ENCODE results near the gene EMP3. TPM values are rescaled to one million over a fixed set of nuclear protein-coding genes. Genes with fewer than 3 reads are reported as not detected.
A peak's percentile ranks its signal among the peaks of the same experiment; 100 is the strongest.

EMP3 gene
- total and polyA plus RNA-seq, 2 of the 4 experiments (the other 2 are of a cell fraction), result 147 to 632 TPM

GRCh38 chr19:48295458-48295857 lies 29.9 kb upstream of the EMP3 start:
- dilution Hi-C loops (cut with HindIII; ENCODE audit: low sequenced_read_pairs, unreplicated experiment) (no loop called here), in situ Hi-C loops (cut with MboI; ENCODE audit: low sequenced_read_pairs) (no loop called here), intact Hi-C loops (cut with micrococcal nuclease) (no loop called here)
- ChIA-PET CTCF (interaction anchor here (0.6 kb wide), 1 partner anchor 29 kb away, joined by 7 read pairs; no protein-coding TSS in a partner anchor), POLR2A (ENCODE audit: unreplicated experiment) (no interaction called here)
- H3K4me1 ChIP-seq (ENCODE audit: control insufficient read depth, insufficient read depth, low read length), result peaks cover 3% of the 10 kb centered on the region
- no peak overlapping the region for H2BK15ac ChIP-seq (ENCODE audit: low read depth, low read length)
- no peaks in the 10 kb centered on the region for H3K36me3 ChIP-seq (ENCODE audit: control insufficient read depth, insufficient read depth, low read length)
- H3K18ac ChIP-seq (ENCODE audit: low read depth, low read length), result no peak overlapping the region
- no peak overlapping the region for H2AK5ac ChIP-seq (ENCODE audit: low read depth, low read length)
- H3K23ac ChIP-seq (ENCODE audit: low read depth, low read length), result no peak overlapping the region
- H3K14ac ChIP-seq (replicated peaks; ENCODE audit: low read depth, low read length), result no peak overlapping the region
- H3K56ac ChIP-seq (ENCODE audit: extremely low read depth, insufficient read depth, low read length), result no peak overlapping the region
- no peak overlapping the region for H4K5ac ChIP-seq (ENCODE audit: low read depth, low read length)
- H3K4ac ChIP-seq (ENCODE audit: low read depth, low read length), result no peak overlapping the region
- TF ChIP-seq ELK1 (IDR thresholded peaks at IDR 0.05; ENCODE audit: borderline replicate concordance, low read depth, low read length), result no peak
- TF ChIP-seq CEBPB (IDR thresholded peaks at IDR 0.05; ENCODE audit: low read depth, low read length), result no peak
- no peak for TF ChIP-seq CHD1 (IDR thresholded peaks at IDR 0.05; ENCODE audit: low read depth, low read length)
- no peak for TF ChIP-seq MAZ (IDR thresholded peaks at IDR 0.05; ENCODE audit: borderline replicate concordance, low read depth, low read length)
- TF ChIP-seq MAFK (IDR thresholded peaks at IDR 0.05; ENCODE audit: low read depth, low read length), result no peak
- no peak for TF ChIP-seq USF2 (IDR thresholded peaks at IDR 0.05; ENCODE audit: low read depth, low read length)
- no peak for TF ChIP-seq RCOR1 (IDR thresholded peaks at IDR 0.05; ENCODE audit: insufficient replicate concordance, low read length)
- no peak for TF ChIP-seq FOS (IDR thresholded peaks at IDR 0.05; ENCODE audit: low read depth, low read length)
- no peak for TF ChIP-seq RAD21 (IDR thresholded peaks at IDR 0.05; ENCODE audit: low read length)
- TF ChIP-seq BHLHE40 (IDR thresholded peaks at IDR 0.05; ENCODE audit: low read depth, low read length), result no peak
- TF ChIP-seq SMC3 (IDR thresholded peaks at IDR 0.05; ENCODE audit: low read depth, low read length), result no peak
- no peak for TF ChIP-seq NFE2L2 (IDR thresholded peaks at IDR 0.05; ENCODE audit: low read depth, low read length)
- TF ChIP-seq POLR2A (IDR thresholded peaks at IDR 0.05; ENCODE audit: low read depth, low read length), result no peak
- TF ChIP-seq CTCF (conservative IDR thresholded peaks at IDR 0.05; ENCODE audit: low read depth, low read length), result no peak
- no peak for TF ChIP-seq MXI1 (IDR thresholded peaks at IDR 0.05; ENCODE audit: borderline replicate concordance, low read depth, low read length)
- no peak for TF ChIP-seq RFX5 (IDR thresholded peaks at IDR 0.05; ENCODE audit: low read depth, low read length)
- no peaks in the 10 kb centered on the region; the same call in 1 of the 2 replicates for H3K27me3 ChIP-seq (ENCODE audit: control insufficient read depth, insufficient read depth, low read length)
- ATAC-seq (ENCODE audit: low read depth) (no peak), DNase-seq (no peak)
- H4K8ac ChIP-seq (ENCODE audit: low read depth in 2 of 2, low read length in 2 of 2), result no peak overlapping the region
- H3K9me3 ChIP-seq (ENCODE audit: control insufficient read depth, insufficient read depth, low read length), result no peaks in the 10 kb centered on the region
- no peak overlapping the region for H2BK20ac ChIP-seq (ENCODE audit: low read depth, low read length)
- WGBS, 2 experiments (ENCODE audit: extremely low coverage in 2 of 2, insufficient read length in 1 of 2), result 71% methylated on average over 8 of the region's 10 CpGs; no CpG with 5 or more reads in 1 of the 2 experiments
- no peaks in the 10 kb centered on the region for H4K20me1 ChIP-seq (ENCODE audit: insufficient read depth, low read length)
- H3K9me1 ChIP-seq (ENCODE audit: insufficient read depth, low read length), result no peaks in the 10 kb centered on the region
- peak overlapping the region; percentile 51 for H2AFZ ChIP-seq (replicated peaks; ENCODE audit: low read length, poor library complexity)
- H3K27ac ChIP-seq (ENCODE audit: insufficient read depth, low read length), result no peak overlapping the region
- H4K91ac ChIP-seq (ENCODE audit: insufficient read depth, low read depth, low read length), result no peak overlapping the region
- no peak overlapping the region for H3K4me3 ChIP-seq (ENCODE audit: insufficient read depth, low read depth, low read length)
- no peak overlapping the region for H3K4me2 ChIP-seq (ENCODE audit: low read depth, low read length)
- BruUV-seq (replicated peaks), result no TSS peak
- no peak overlapping the region for H3K9ac ChIP-seq (ENCODE audit: low read depth, low read length)
- H2AK9ac ChIP-seq (replicated peaks; ENCODE audit: low read depth, low read length, poor library complexity), result no peak overlapping the region
- no peak overlapping the region for H2BK120ac ChIP-seq (ENCODE audit: low read depth, low read length)
- no peak overlapping the region for H2BK5ac ChIP-seq (ENCODE audit: low read depth, low read length, poor library complexity, severe bottlenecking)
- H3K79me1 ChIP-seq (ENCODE audit: low read depth in 1 of 2, low read length in 2 of 2), result no peaks in the 10 kb centered on the region

Measured in IMR-90 (cell line).